Measurements from ENCODE around the gene CLEC20A. TPM values are rescaled to one million over a fixed set of nuclear protein-coding genes. Genes with fewer than 3 reads are reported as not detected.

CLEC20A gene
- polyA plus RNA-seq, 12 donors = 0.11 to 0.41 (median 0.16) TPM; not detected in 9

GRCh38 chr1:178472531-178472930 lies 24.2 kb downstream of the CLEC20A start:
- no peak for DNase-seq

- DNase-seq = no peak
These were observed 26.3 kb downstream of the CLEC20A start for GRCh38 chr1:178470411-178470960.

GRCh38 chr1:178467837-178468236 lies 28.9 kb downstream of the CLEC20A start:
- no peak for DNase-seq

GRCh38 chr1:178465011-178465410 lies 31.8 kb downstream of the CLEC20A start:
- no peak for DNase-seq

- no peak for DNase-seq
These were observed 32.2 kb downstream of the CLEC20A start for GRCh38 chr1:178464566-178464965.

- DNase-seq = no peak
These were observed 32.6 kb downstream of the CLEC20A start for GRCh38 chr1:178464141-178464540.

- no peak for DNase-seq
These were observed 35.1 kb downstream of the CLEC20A start for GRCh38 chr1:178461701-178462100.

- no peak for DNase-seq
These were observed 35.7 kb downstream of the CLEC20A start for GRCh38 chr1:178461104-178461503.

GRCh38 chr1:178458203-178458602 lies 38.6 kb downstream of the CLEC20A start:
- no peak for DNase-seq

- DNase-seq = no peak
These were observed 39.1 kb downstream of the CLEC20A start for GRCh38 chr1:178457651-178458050.

GRCh38 chr1:178456472-178456871 lies 40.3 kb downstream of the CLEC20A start:
- DNase-seq = no peak

GRCh38 chr1:178452013-178452412 lies 44.8 kb downstream of the CLEC20A start:
- DNase-seq = no peak

GRCh38 chr1:178451529-178451928 lies 45.2 kb downstream of the CLEC20A start:
- DNase-seq = no peak

GRCh38 chr1:178450871-178451270 lies 45.9 kb downstream of the CLEC20A start:
- DNase-seq = no peak

- no peak for DNase-seq
These were observed 53.8 kb downstream of the CLEC20A start for GRCh38 chr1:178442925-178443324.

- DNase-seq = no peak
These were observed 58.3 kb downstream of the CLEC20A start for GRCh38 chr1:178438432-178438831.

GRCh38 chr1:178436899-178437298 lies 59.9 kb downstream of the CLEC20A start:
- no peak for DNase-seq

GRCh38 chr1:178434899-178435435 lies 61.8 kb downstream of the CLEC20A start:
- no peak for DNase-seq

GRCh38 chr1:178434360-178434759 lies 62.4 kb downstream of the CLEC20A start:
- no peak for DNase-seq

Other genes starting within 250 kb of the CLEC20A start
- under 1 TPM in 5 of 12 donors, not detected in 7; 0.08 to 0.50 (median 0.23) TPM for gene TEX35, start 16.1 kb upstream of the CLEC20A start, polyA plus RNA-seq (ENCODE audit: insufficient read length in 12 of 12)
- 10 to 100 TPM in 11 of 12 donors, not detected in 1; 31.6 to 61.3 (median 42.8) TPM for gene RALGPS2, start 228.3 kb upstream of the CLEC20A start, polyA plus RNA-seq (ENCODE audit: insufficient read length in 12 of 12)

All from muscle of arm (tissue), 12 donors.